ENCODE results near the gene HHAT. TPM values are rescaled to one million over a fixed set of nuclear protein-coding genes. Genes with fewer than 3 reads are reported as not detected.

HHAT gene
- total and polyA plus RNA-seq, 4 donors = 1.9 to 3.9 (median 2.6) TPM

GRCh38 chr1:210646258-210646616 lies 317.5 kb downstream of the HHAT start:
- Histone ChIP-seq H3K27ac (ENCODE audit: low read depth in 1 of 2, low read length in 2 of 2) (no peak overlapping the region), H3K4me1 (ENCODE audit: control insufficient read depth in 1 of 2, insufficient read depth in 2 of 2, low read length in 2 of 2) (no peaks in the 10 kb centered on the region), H3K36me3 (ENCODE audit: control insufficient read depth in 1 of 2, insufficient read depth in 2 of 2, low read length in 1 of 2) (no peaks in the 10 kb centered on the region), H3K27me3 (ENCODE audit: control insufficient read depth in 1 of 2, insufficient read depth in 2 of 2, low read length in 1 of 2) (no peaks in the 10 kb centered on the region), H3K4me3 (ENCODE audit: low read length in 2 of 2) (no peak overlapping the region), H3K9me3 (ENCODE audit: control insufficient read depth, low read length) (no peaks in the 10 kb centered on the region)
- intact Hi-C loops (cut with DNase I) = no loop called here
- DNase-seq (no peak), ATAC-seq (ENCODE audit: low FRiP score) (no peak)
- 95% methylated on average over 2 of the region's 2 CpGs for WGBS, 2 donors

GRCh38 chr1:210647406-210648333 lies 319.0 kb downstream of the HHAT start:
- no peak for DNase-seq
- no peak for ATAC-seq (ENCODE audit: low FRiP score)
- Histone ChIP-seq H3K9me3 (ENCODE audit: control insufficient read depth, low read length) (no peaks in the 10 kb centered on the region), H3K4me1 (ENCODE audit: control insufficient read depth in 1 of 2, insufficient read depth in 2 of 2, low read length in 2 of 2) (no peaks in the 10 kb centered on the region), H3K4me3 (ENCODE audit: low read length in 2 of 2) (no peak overlapping the region), H3K27me3 (ENCODE audit: control insufficient read depth in 1 of 2, insufficient read depth in 2 of 2, low read length in 1 of 2) (no peaks in the 10 kb centered on the region), H3K36me3 (ENCODE audit: control insufficient read depth in 1 of 2, insufficient read depth in 2 of 2, low read length in 1 of 2) (no peaks in the 10 kb centered on the region), H3K27ac (ENCODE audit: low read depth in 1 of 2, low read length in 2 of 2) (no peak overlapping the region)
- intact Hi-C loops (cut with DNase I) = no loop called here
- 84% methylated on average over 6 of the region's 6 CpGs for WGBS, 2 donors

GRCh38 chr1:210648588-210649269 lies 320.0 kb downstream of the HHAT start:
- H3K27ac ChIP-seq (ENCODE audit: low read depth in 1 of 2, low read length in 2 of 2) = no peak overlapping the region
- no peak overlapping the region for H3K4me3 ChIP-seq (ENCODE audit: low read length in 2 of 2)
- WGBS, 2 donors = 68 to 75% methylated on average over 2 of the region's 2 CpGs
- DNase-seq (no peak), ATAC-seq (ENCODE audit: low FRiP score) (no peak)
- H3K36me3 ChIP-seq (ENCODE audit: control insufficient read depth in 1 of 2, insufficient read depth in 2 of 2, low read length in 1 of 2) = no peaks in the 10 kb centered on the region
- intact Hi-C loops (cut with DNase I) = no loop called here
- H3K27me3 ChIP-seq (ENCODE audit: control insufficient read depth in 1 of 2, insufficient read depth in 2 of 2, low read length in 1 of 2) = no peaks in the 10 kb centered on the region
- H3K9me3 ChIP-seq (ENCODE audit: control insufficient read depth, low read length) = no peaks in the 10 kb centered on the region
- no peaks in the 10 kb centered on the region for H3K4me1 ChIP-seq (ENCODE audit: control insufficient read depth in 1 of 2, insufficient read depth in 2 of 2, low read length in 2 of 2)

GRCh38 chr1:210650403-210650802 lies 321.7 kb downstream of the HHAT start:
- Histone ChIP-seq H3K4me3 (ENCODE audit: low read length in 2 of 2) (no peak overlapping the region), H3K27me3 (ENCODE audit: control insufficient read depth in 1 of 2, insufficient read depth in 2 of 2, low read length in 1 of 2) (no peaks in the 10 kb centered on the region), H3K9me3 (ENCODE audit: control insufficient read depth, low read length) (no peaks in the 10 kb centered on the region), H3K27ac (ENCODE audit: low read depth in 1 of 2, low read length in 2 of 2) (no peak overlapping the region), H3K4me1 (ENCODE audit: control insufficient read depth in 1 of 2, insufficient read depth in 2 of 2, low read length in 2 of 2) (no peaks in the 10 kb centered on the region), H3K36me3 (ENCODE audit: control insufficient read depth in 1 of 2, insufficient read depth in 2 of 2, low read length in 1 of 2) (no peaks in the 10 kb centered on the region)
- WGBS, 2 donors = 61 to 67% methylated on average over 2 of the region's 2 CpGs
- no peak for ATAC-seq (ENCODE audit: low FRiP score)
- intact Hi-C loops (cut with DNase I) = no loop called here
- DNase-seq = no peak

- ATAC-seq (ENCODE audit: low FRiP score) = no peak
- Histone ChIP-seq H3K36me3 (ENCODE audit: control insufficient read depth in 1 of 2, insufficient read depth in 2 of 2, low read length in 1 of 2) (no peaks in the 10 kb centered on the region), H3K4me3 (ENCODE audit: low read length in 2 of 2) (no peak overlapping the region), H3K27ac (ENCODE audit: low read depth in 1 of 2, low read length in 2 of 2) (no peak overlapping the region), H3K9me3 (ENCODE audit: control insufficient read depth, low read length) (no peaks in the 10 kb centered on the region), H3K4me1 (ENCODE audit: control insufficient read depth in 1 of 2, insufficient read depth in 2 of 2, low read length in 2 of 2) (no peaks in the 10 kb centered on the region), H3K27me3 (ENCODE audit: control insufficient read depth in 1 of 2, insufficient read depth in 2 of 2, low read length in 1 of 2) (no peaks in the 10 kb centered on the region)
- 85 to 90% methylated on average over 7 of the region's 7 CpGs for WGBS, 2 donors
- intact Hi-C loops (cut with DNase I) = no loop called here
- no peak for DNase-seq
Measured at GRCh38 chr1:210652329-210652954, 323.7 kb downstream of the HHAT start.

- intact Hi-C loops (cut with DNase I) = no loop called here
- H3K27ac ChIP-seq (ENCODE audit: low read depth in 1 of 2, low read length in 2 of 2) = no peak overlapping the region
- H3K36me3 ChIP-seq (ENCODE audit: control insufficient read depth in 1 of 2, insufficient read depth in 2 of 2, low read length in 1 of 2) = no peaks in the 10 kb centered on the region
- no peaks in the 10 kb centered on the region for H3K27me3 ChIP-seq (ENCODE audit: control insufficient read depth in 1 of 2, insufficient read depth in 2 of 2, low read length in 1 of 2)
- 61 to 66% methylated on average over 6 of the region's 6 CpGs for WGBS, 2 donors
- H3K4me3 ChIP-seq (ENCODE audit: low read length in 2 of 2) = no peak overlapping the region
- no peaks in the 10 kb centered on the region for H3K4me1 ChIP-seq (ENCODE audit: control insufficient read depth in 1 of 2, insufficient read depth in 2 of 2, low read length in 2 of 2)
- ATAC-seq (ENCODE audit: low FRiP score) (peak; percentile 90), DNase-seq (no peak)
- no peaks in the 10 kb centered on the region for H3K9me3 ChIP-seq (ENCODE audit: control insufficient read depth, low read length)
Measured at GRCh38 chr1:210653771-210654170, 325.1 kb downstream of the HHAT start.

- no peak for ATAC-seq (ENCODE audit: low FRiP score)
- Histone ChIP-seq H3K9me3 (ENCODE audit: control insufficient read depth, low read length) (no peaks in the 10 kb centered on the region), H3K36me3 (ENCODE audit: control insufficient read depth in 1 of 2, insufficient read depth in 2 of 2, low read length in 1 of 2) (no peaks in the 10 kb centered on the region), H3K27me3 (ENCODE audit: control insufficient read depth in 1 of 2, insufficient read depth in 2 of 2, low read length in 1 of 2) (no peaks in the 10 kb centered on the region), H3K4me1 (ENCODE audit: control insufficient read depth in 1 of 2, insufficient read depth in 2 of 2, low read length in 2 of 2) (no peaks in the 10 kb centered on the region), H3K4me3 (ENCODE audit: low read length in 2 of 2) (no peak overlapping the region), H3K27ac (ENCODE audit: low read depth in 1 of 2, low read length in 2 of 2) (no peak overlapping the region)
- intact Hi-C loops (cut with DNase I) = no loop called here
- WGBS, 2 donors = 89 to 90% methylated on average over 7 of the region's 7 CpGs
- no peak for DNase-seq
Measured at GRCh38 chr1:210654176-210654981, 325.7 kb downstream of the HHAT start.

GRCh38 chr1:210655511-210655910 lies 326.8 kb downstream of the HHAT start:
- intact Hi-C loops (cut with DNase I) = no loop called here
- H3K27ac ChIP-seq (ENCODE audit: low read depth in 1 of 2, low read length in 2 of 2) = no peak overlapping the region
- H3K9me3 ChIP-seq (ENCODE audit: control insufficient read depth, low read length) = no peaks in the 10 kb centered on the region
- DNase-seq (no peak), ATAC-seq (ENCODE audit: low FRiP score) (no peak)
- no peaks in the 10 kb centered on the region for H3K4me1 ChIP-seq (ENCODE audit: control insufficient read depth in 1 of 2, insufficient read depth in 2 of 2, low read length in 2 of 2)
- H3K36me3 ChIP-seq (ENCODE audit: control insufficient read depth in 1 of 2, insufficient read depth in 2 of 2, low read length in 1 of 2) = no peaks in the 10 kb centered on the region
- no peaks in the 10 kb centered on the region for H3K27me3 ChIP-seq (ENCODE audit: control insufficient read depth in 1 of 2, insufficient read depth in 2 of 2, low read length in 1 of 2)
- no peak overlapping the region for H3K4me3 ChIP-seq (ENCODE audit: low read length in 2 of 2)
- 60% methylated on average over 7 of the region's 7 CpGs for WGBS, 2 donors
